H9 (cell line): Measurements from ENCODE around the gene CLEC16A. TPM values are rescaled to one million over a fixed set of nuclear protein-coding genes. Genes with fewer than 3 reads are reported as not detected.

Experiments
- DNase-seq: peaks from one replicate; pipeline ENCODE4 v3.0.0-alpha.2; 2017
- H2AFZ ChIP-seq: one replicate; pipeline ENCODE4 v1.6.1; 2013; ENCODE audit warnings: mild to moderate bottlenecking, low read length, control low read depth, moderate library complexity
- H2AK5ac ChIP-seq: 2 replicates; pipeline ENCODE4 v1.6.1; 2013; ENCODE audit warnings: low read length, control low read depth, mixed read lengths; ENCODE audit not compliant: insufficient read length
- H2BK120ac ChIP-seq: one replicate; pipeline ENCODE4 v1.6.1; 2013; ENCODE audit warnings: low read depth, mild to moderate bottlenecking, low read length, control low read depth, inconsistent platforms; ENCODE audit not compliant: poor library complexity, severe bottlenecking
- H2BK12ac ChIP-seq: 2 replicates; pipeline ENCODE4 v1.6.1; 2013; ENCODE audit warnings: low read length, control low read depth, mixed read lengths, low read depth; ENCODE audit not compliant: insufficient read length
- H2BK15ac ChIP-seq: 2 replicates; pipeline ENCODE4 v1.6.1; 2013; ENCODE audit warnings: low read depth, low read length, control low read depth
- H2BK20ac ChIP-seq: one replicate; pipeline ENCODE4 v1.6.1; 2013; ENCODE audit warnings: low read depth, mild to moderate bottlenecking, low read length, control low read depth, inconsistent platforms; ENCODE audit not compliant: poor library complexity, severe bottlenecking
- H2BK5ac ChIP-seq: 2 replicates; pipeline ENCODE4 v1.6.1; 2013; ENCODE audit warnings: low read length, control low read depth, mixed read lengths; ENCODE audit not compliant: insufficient read length
- H3K14ac ChIP-seq: 2 replicates; pipeline ENCODE4 v1.6.1; 2013; ENCODE audit warnings: low read length, control low read depth; ENCODE audit not compliant: insufficient read depth
- H3K18ac ChIP-seq: 2 replicates; pipeline ENCODE4 v1.6.1; 2013; ENCODE audit warnings: low read depth, mild to moderate bottlenecking, mixed read lengths, low read length, control low read depth; ENCODE audit not compliant: insufficient read length
- H3K23ac ChIP-seq: 2 replicates; pipeline ENCODE4 v1.6.1; 2013; ENCODE audit warnings: low read length, control low read depth, mixed read lengths, low read depth; ENCODE audit not compliant: insufficient read length
- H3K23me2 ChIP-seq: 2 replicates; pipeline ENCODE4 v1.6.1; 2013; ENCODE audit warnings: low read depth, mild to moderate bottlenecking, mixed read lengths, low read length, control low read depth; ENCODE audit not compliant: insufficient read length, poor library complexity, severe bottlenecking
- H3K27ac ChIP-seq: 2 replicates; pipeline ENCODE4 v1.5.1; 2013; ENCODE audit warnings: low read length, control low read depth, mixed read lengths, low read depth; ENCODE audit not compliant: insufficient read length
- H3K27me3 ChIP-seq: 2 replicates; pipeline ENCODE4 v1.6.1; 2013; ENCODE audit warnings: low read length, control low read depth, inconsistent platforms; ENCODE audit not compliant: insufficient read depth
- H3K4ac ChIP-seq: 2 replicates; pipeline ENCODE4 v1.6.1; 2013; ENCODE audit warnings: low read depth, mild to moderate bottlenecking, control low read depth, inconsistent platforms, low read length, moderate library complexity
- H3K4me1 ChIP-seq: 2 replicates; pipeline ENCODE4 v1.6.1; 2013; ENCODE audit warnings: low read length, control low read depth, inconsistent platforms; ENCODE audit not compliant: insufficient read depth
- H3K4me2 ChIP-seq: 2 replicates; pipeline ENCODE4 v1.6.1; 2013; ENCODE audit warnings: low read length, control low read depth, mixed read lengths; ENCODE audit not compliant: insufficient read length, insufficient read depth
- H3K56ac ChIP-seq: 2 replicates; pipeline ENCODE4 v1.6.1; 2013; ENCODE audit warnings: low read depth, mild to moderate bottlenecking, mixed read lengths, low read length, control low read depth; ENCODE audit not compliant: insufficient read length
- H3K79me1 ChIP-seq: 2 replicates; pipeline ENCODE4 v1.6.1; 2013; ENCODE audit warnings: low read depth, mild to moderate bottlenecking, moderate library complexity, low read length, control low read depth, inconsistent platforms; ENCODE audit not compliant: insufficient read depth, poor library complexity, severe bottlenecking
- H3K79me2 ChIP-seq: 2 replicates; pipeline ENCODE4 v1.6.1; 2013; ENCODE audit warnings: low read length, control low read depth, inconsistent platforms; ENCODE audit not compliant: insufficient read depth
- H3K9ac ChIP-seq: 2 replicates; pipeline ENCODE4 v1.6.1; 2013; ENCODE audit warnings: low read length, control low read depth, mixed read lengths; ENCODE audit not compliant: insufficient read length; ENCODE audit errors: extremely low read depth
- H3K9me3 ChIP-seq: one replicate; pipeline ENCODE4 v1.6.1; 2013; ENCODE audit warnings: low read depth, low read length, inconsistent platforms; ENCODE audit not compliant: control insufficient read depth
- H3T11ph ChIP-seq: one replicate; pipeline ENCODE4 v1.6.1; 2013; ENCODE audit warnings: mild to moderate bottlenecking, low read length, control low read depth, inconsistent platforms
- H4K20me1 ChIP-seq: one replicate; pipeline ENCODE4 v1.6.1; 2013; ENCODE audit not compliant: control insufficient read depth, insufficient read length, insufficient read depth
- H4K5ac ChIP-seq: 2 replicates; pipeline ENCODE4 v1.6.1; 2013; ENCODE audit warnings: low read depth, mild to moderate bottlenecking, mixed read lengths, low read length, control low read depth; ENCODE audit not compliant: insufficient read length
- H4K8ac ChIP-seq: replicated peaks from 2 replicates; pipeline ENCODE4 v1.6.1; 2013; ENCODE audit warnings: low read length, control low read depth, mixed read lengths, low read depth; ENCODE audit not compliant: insufficient read length
- H4K91ac ChIP-seq: 2 replicates; pipeline ENCODE4 v1.6.1; 2013; ENCODE audit warnings: low read depth, mild to moderate bottlenecking, moderate library complexity, mixed read lengths, low read length, control low read depth; ENCODE audit not compliant: insufficient read length
- H3K27ac Mint-ChIP-seq, 3 experiments: 2 replicates in 2 of 3; 3 replicates in 1 of 3; pipeline ENCODE4 v1.8.0; 2020 to 2021; ENCODE audit warnings: mixed read lengths in 3 of 3, mild to moderate bottlenecking in 1 of 3, moderate library complexity in 1 of 3
- H3K27me3 Mint-ChIP-seq: 2 replicates; pipeline ENCODE4 v1.8.0; 2021; ENCODE audit warnings: low read depth, mild to moderate bottlenecking, moderate library complexity, mixed read lengths
- H3K36me3 Mint-ChIP-seq, 3 experiments: 2 replicates in 2 of 3; 3 replicates in 1 of 3; pipeline ENCODE4 v1.8.0; 2020 to 2021; ENCODE audit warnings: low read depth in 3 of 3, mixed read lengths in 3 of 3; ENCODE audit not compliant: insufficient read depth in 1 of 3
- H3K4me1 Mint-ChIP-seq, 2 experiments: 2 replicates each; pipeline ENCODE4 v1.8.0; 2020; ENCODE audit warnings: mixed read lengths in 2 of 2
- H3K4me3 Mint-ChIP-seq, 2 experiments: 2 replicates in 1 of 2; 3 replicates in 1 of 2; pipeline ENCODE4 v1.8.0; 2020 to 2021; ENCODE audit warnings: mild to moderate bottlenecking in 2 of 2, mixed read lengths in 2 of 2, moderate library complexity in 1 of 2
- H3K9me3 Mint-ChIP-seq, 2 experiments: 2 replicates in 1 of 2; 3 replicates in 1 of 2; pipeline ENCODE4 v1.8.0; 2020; ENCODE audit warnings: mild to moderate bottlenecking in 2 of 2, mixed read lengths in 2 of 2, moderate library complexity in 1 of 2
- CTCF ChIP-seq: fragments of 200-600 bp; sonication (generic); conservative IDR thresholded peaks from 3 replicates; pipeline ENCODE4 v1.8.0; 2021; ENCODE audit warnings: antibody characterized with exemption, mild to moderate bottlenecking
- WGBS: extraction: QIAGEN DNeasy Blood & Tissue Kit; methylation state at CpG from one replicate; pipeline ENCODE4 v1.1.7; 2013; ENCODE audit warnings: missing lambda C conversion rate, low lambda C conversion rate, mixed read lengths; ENCODE audit not compliant: insufficient read length; ENCODE audit errors: extremely low coverage; 5-methylcytosine and 5-hydroxymethylcytosine counted together
- total RNA-seq: library from RNA; stranded (reverse); gene quantifications from 2 replicates; pipeline ENCODE4 v1.2.1, GENCODE V29; 2021

The CLEC16A gene
- total RNA-seq, 1 experiment from 2014 or later: 15.2 TPM

DNA sequence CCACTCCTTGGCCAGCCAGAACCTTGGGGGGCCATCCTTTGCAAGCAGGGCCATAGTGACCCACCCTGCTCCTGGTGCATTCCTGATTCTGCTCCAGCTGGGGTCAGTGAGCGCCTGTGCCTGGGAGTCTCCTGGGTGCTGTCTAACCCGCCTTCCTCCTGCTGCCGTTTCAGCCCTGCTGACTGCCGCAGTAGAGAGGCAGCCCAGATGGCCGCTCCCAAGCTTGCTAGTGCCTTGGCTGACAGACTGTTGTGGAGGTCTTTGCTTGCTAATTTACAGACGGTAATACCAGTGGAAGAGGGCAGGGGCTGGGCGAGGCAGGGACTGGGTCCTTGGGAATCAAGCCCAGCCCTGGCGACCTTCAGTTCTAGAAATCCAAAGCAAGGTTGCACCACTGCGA lies 212.0 kb downstream of the CLEC16A start:
- no peak overlapping the region for H3K27ac ChIP-seq
- no peak overlapping the region for H3K23ac ChIP-seq
- no peak overlapping the region for H3K9ac ChIP-seq
- Mint-ChIP-seq H3K27ac (no peak overlapping the region), H3K4me1 (peaks cover 7 to 12% of the 10 kb centered on the region in 2 experiments; a peak in 3 of 4 replicates), H3K27me3 (no peaks in the 10 kb centered on the region), H3K4me3 (no peak overlapping the region), H3K36me3 (no peaks in the 10 kb centered on the region), H3K9me3 (no peaks in the 10 kb centered on the region)
- no peak overlapping the region for H2AFZ ChIP-seq
- no peak overlapping the region for H4K91ac ChIP-seq
- no peaks in the 10 kb centered on the region for H3K23me2 ChIP-seq
- no peak overlapping the region for H2BK5ac ChIP-seq
- no peak overlapping the region for H2BK12ac ChIP-seq
- H4K8ac ChIP-seq: no peak overlapping the region
- H3K79me1 ChIP-seq: no peaks in the 10 kb centered on the region
- no peak overlapping the region for H3K56ac ChIP-seq
- H2BK15ac ChIP-seq: no peak overlapping the region
- no peak overlapping the region for H2BK120ac ChIP-seq
- H3K79me2 ChIP-seq: no peaks in the 10 kb centered on the region
- H3T11ph ChIP-seq: no peak overlapping the region
- H3K4me2 ChIP-seq: no peak overlapping the region
- no peak overlapping the region for H3K18ac ChIP-seq
- no peak for DNase-seq
- WGBS: no CpG with 5 or more reads among the region's 9 CpGs
- no peak overlapping the region for H3K4ac ChIP-seq
- no peak overlapping the region for H2BK20ac ChIP-seq
- no peak overlapping the region for H4K5ac ChIP-seq
- H4K20me1 ChIP-seq: no peaks in the 10 kb centered on the region
- no peak for TF ChIP-seq CTCF
- no peaks in the 10 kb centered on the region for H3K27me3 ChIP-seq
- no peaks in the 10 kb centered on the region for H3K9me3 ChIP-seq
- H3K14ac ChIP-seq: no peak overlapping the region
- no peaks in the 10 kb centered on the region for H3K4me1 ChIP-seq
- no peak overlapping the region for H2AK5ac ChIP-seq
